ENCODE data around the gene RAB5B.
"Not testable (repeated sequence)": the region's sequence is repeated elsewhere in the genome, so short reads cannot be mapped to it uniquely, and the experiment has no call there.

Gene RAB5B

DNA sequence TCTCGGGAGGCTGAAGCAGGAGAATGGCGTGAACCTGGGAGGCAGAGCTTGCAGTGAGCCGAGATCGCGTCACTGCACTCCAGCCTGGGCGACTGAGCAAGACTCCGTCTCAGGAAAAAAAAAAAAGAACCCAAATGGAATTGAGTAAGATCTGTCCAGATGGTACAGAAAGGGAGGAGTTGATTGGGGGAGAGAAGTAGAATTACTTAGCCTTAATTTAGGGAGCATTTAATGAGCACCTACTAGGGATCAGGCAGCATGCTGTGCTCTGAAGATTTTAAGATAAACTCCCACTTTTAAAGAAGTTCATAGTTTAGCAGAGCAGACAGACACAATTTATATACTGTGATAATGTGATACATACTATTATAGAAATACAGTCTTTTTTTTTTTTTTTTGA, 4.5 kb downstream of the RAB5B start:
- H3K4me1 ChIP-seq (ENCODE audit: insufficient read depth, low read length, poor library complexity, severe bottlenecking): peaks cover 29% of the 10 kb centered on the region
- H3K9me2 ChIP-seq (replicated peaks; ENCODE audit: low read depth, low read length): no peaks in the 10 kb centered on the region
- H3K27me3 ChIP-seq (ENCODE audit: insufficient read depth, low read length, poor library complexity, severe bottlenecking): no peaks in the 10 kb centered on the region
- no peak overlapping the region for H3K9ac ChIP-seq (ENCODE audit: low read depth, low read length, poor library complexity, severe bottlenecking)
- no peaks in the 10 kb centered on the region for H3K9me3 ChIP-seq (ENCODE audit: insufficient read depth, low read depth, low read length)
- H3K4me3 ChIP-seq (ENCODE audit: low read length, poor library complexity, severe bottlenecking): no peak overlapping the region
- H3K79me2 ChIP-seq (ENCODE audit: insufficient read depth, low read length): peaks cover 51% of the 10 kb centered on the region
- no peak overlapping the region for H2AFZ ChIP-seq (ENCODE audit: low read length)
- TF ChIP-seq, protein P1, sequence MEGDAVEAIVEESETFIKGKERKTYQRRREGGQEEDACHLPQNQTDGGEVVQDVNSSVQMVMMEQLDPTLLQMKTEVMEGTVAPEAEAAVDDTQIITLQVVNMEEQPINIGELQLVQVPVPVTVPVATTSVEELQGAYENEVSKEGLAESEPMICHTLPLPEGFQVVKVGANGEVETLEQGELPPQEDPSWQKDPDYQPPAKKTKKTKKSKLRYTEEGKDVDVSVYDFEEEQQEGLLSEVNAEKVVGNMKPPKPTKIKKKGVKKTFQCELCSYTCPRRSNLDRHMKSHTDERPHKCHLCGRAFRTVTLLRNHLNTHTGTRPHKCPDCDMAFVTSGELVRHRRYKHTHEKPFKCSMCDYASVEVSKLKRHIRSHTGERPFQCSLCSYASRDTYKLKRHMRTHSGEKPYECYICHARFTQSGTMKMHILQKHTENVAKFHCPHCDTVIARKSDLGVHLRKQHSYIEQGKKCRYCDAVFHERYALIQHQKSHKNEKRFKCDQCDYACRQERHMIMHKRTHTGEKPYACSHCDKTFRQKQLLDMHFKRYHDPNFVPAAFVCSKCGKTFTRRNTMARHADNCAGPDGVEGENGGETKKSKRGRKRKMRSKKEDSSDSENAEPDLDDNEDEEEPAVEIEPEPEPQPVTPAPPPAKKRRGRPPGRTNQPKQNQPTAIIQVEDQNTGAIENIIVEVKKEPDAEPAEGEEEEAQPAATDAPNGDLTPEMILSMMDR (conservative IDR thresholded peaks at IDR 0.05; ENCODE audit: low read length): no peak
- TF ChIP-seq EZH2phosphoT487 (IDR thresholded peaks at IDR 0.05; ENCODE audit: borderline replicate concordance): no peak
- H3F3A ChIP-seq (ENCODE audit: low read depth): no peaks in the 10 kb centered on the region
- H3K4me2 ChIP-seq (ENCODE audit: low read depth, low read length, poor library complexity, severe bottlenecking): no peak overlapping the region
- H4K20me1 ChIP-seq (ENCODE audit: insufficient read depth, low read length, poor library complexity, severe bottlenecking): peaks cover 9% of the 10 kb centered on the region
- H3K36me3 ChIP-seq (ENCODE audit: insufficient read depth, low read length): no peaks in the 10 kb centered on the region

DNA sequence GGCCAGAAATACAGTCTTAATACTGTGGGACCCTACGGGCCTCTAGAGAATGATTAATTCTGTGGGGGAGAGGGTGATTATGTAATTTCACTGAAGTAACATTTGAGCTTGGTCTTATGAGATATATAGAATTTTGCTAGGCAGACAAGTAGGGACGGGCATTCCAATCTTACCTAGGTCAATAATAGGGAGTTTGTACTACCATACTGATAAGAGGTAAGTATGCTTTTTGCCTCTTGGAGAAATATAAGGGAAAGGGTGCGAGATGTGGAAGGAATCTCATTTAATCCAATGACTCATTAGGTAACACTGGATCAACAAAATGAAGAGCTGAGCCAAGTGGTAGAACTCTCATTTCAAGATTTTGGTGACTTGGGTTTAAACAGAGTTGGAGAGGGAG, 5.2 kb downstream of the RAB5B start:
- H4K20me1 ChIP-seq (ENCODE audit: insufficient read depth, low read length, poor library complexity, severe bottlenecking): peaks cover 7% of the 10 kb centered on the region
- no peaks in the 10 kb centered on the region for H3F3A ChIP-seq (ENCODE audit: low read depth)
- H3K79me2 ChIP-seq (ENCODE audit: insufficient read depth, low read length): peaks cover 50% of the 10 kb centered on the region
- TF ChIP-seq, protein P1 (conservative IDR thresholded peaks at IDR 0.05; ENCODE audit: low read length): no peak
- no peak for TF ChIP-seq EZH2phosphoT487 (IDR thresholded peaks at IDR 0.05; ENCODE audit: borderline replicate concordance)
- H3K4me3 ChIP-seq (ENCODE audit: low read length, poor library complexity, severe bottlenecking): no peak overlapping the region
- H3K27me3 ChIP-seq (ENCODE audit: insufficient read depth, low read length, poor library complexity, severe bottlenecking): no peaks in the 10 kb centered on the region
- H3K9ac ChIP-seq (ENCODE audit: low read depth, low read length, poor library complexity, severe bottlenecking): no peak overlapping the region
- H3K4me1 ChIP-seq (ENCODE audit: insufficient read depth, low read length, poor library complexity, severe bottlenecking): peaks cover 29% of the 10 kb centered on the region
- H2AFZ ChIP-seq (ENCODE audit: low read length): no peak overlapping the region
- no peaks in the 10 kb centered on the region for H3K9me2 ChIP-seq (replicated peaks; ENCODE audit: low read depth, low read length)
- no peaks in the 10 kb centered on the region for H3K9me3 ChIP-seq (ENCODE audit: insufficient read depth, low read depth, low read length)
- H3K4me2 ChIP-seq (ENCODE audit: low read depth, low read length, poor library complexity, severe bottlenecking): no peak overlapping the region
- H3K36me3 ChIP-seq (ENCODE audit: insufficient read depth, low read length): no peaks in the 10 kb centered on the region

DNA sequence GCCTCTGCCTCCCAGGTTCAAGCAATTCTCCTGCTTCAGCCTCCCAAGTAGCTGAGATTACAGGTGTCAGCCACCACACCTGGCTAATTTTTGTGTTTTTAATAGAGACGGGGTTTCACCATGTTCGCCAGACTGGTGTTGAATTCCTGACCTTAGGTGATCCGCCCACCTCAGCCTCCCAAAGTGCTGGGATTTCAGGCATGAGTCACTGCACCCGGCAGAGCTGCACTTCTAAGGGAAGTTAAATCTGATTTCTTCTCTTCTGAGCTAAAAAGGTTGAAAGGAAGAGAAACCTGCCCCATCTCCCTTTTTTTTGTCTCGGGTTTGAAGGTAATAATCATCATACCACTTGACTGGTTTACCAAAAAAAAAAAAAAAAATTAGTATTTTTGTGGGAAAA, 8.0 kb downstream of the RAB5B start:
- H3K4me2 ChIP-seq (ENCODE audit: low read depth, low read length, poor library complexity, severe bottlenecking); H3K36me3 ChIP-seq (ENCODE audit: insufficient read depth, low read length); H3K9me3 ChIP-seq (ENCODE audit: insufficient read depth, low read depth, low read length); H3K9me2 ChIP-seq (replicated peaks; ENCODE audit: low read depth, low read length); H4K20me1 ChIP-seq (ENCODE audit: insufficient read depth, low read length, poor library complexity, severe bottlenecking); H2AFZ ChIP-seq (ENCODE audit: low read length); H3F3A ChIP-seq (ENCODE audit: low read depth); H3K27me3 ChIP-seq (ENCODE audit: insufficient read depth, low read length, poor library complexity, severe bottlenecking); H3K9ac ChIP-seq (ENCODE audit: low read depth, low read length, poor library complexity, severe bottlenecking); H3K4me3 ChIP-seq (ENCODE audit: low read length, poor library complexity, severe bottlenecking): not testable (repeated sequence)
- Histone ChIP-seq H3K79me2 (ENCODE audit: insufficient read depth, low read length) (peaks cover 22% of the 10 kb centered on the region), H3K4me1 (ENCODE audit: insufficient read depth, low read length, poor library complexity, severe bottlenecking) (peaks cover 15% of the 10 kb centered on the region)

DNA sequence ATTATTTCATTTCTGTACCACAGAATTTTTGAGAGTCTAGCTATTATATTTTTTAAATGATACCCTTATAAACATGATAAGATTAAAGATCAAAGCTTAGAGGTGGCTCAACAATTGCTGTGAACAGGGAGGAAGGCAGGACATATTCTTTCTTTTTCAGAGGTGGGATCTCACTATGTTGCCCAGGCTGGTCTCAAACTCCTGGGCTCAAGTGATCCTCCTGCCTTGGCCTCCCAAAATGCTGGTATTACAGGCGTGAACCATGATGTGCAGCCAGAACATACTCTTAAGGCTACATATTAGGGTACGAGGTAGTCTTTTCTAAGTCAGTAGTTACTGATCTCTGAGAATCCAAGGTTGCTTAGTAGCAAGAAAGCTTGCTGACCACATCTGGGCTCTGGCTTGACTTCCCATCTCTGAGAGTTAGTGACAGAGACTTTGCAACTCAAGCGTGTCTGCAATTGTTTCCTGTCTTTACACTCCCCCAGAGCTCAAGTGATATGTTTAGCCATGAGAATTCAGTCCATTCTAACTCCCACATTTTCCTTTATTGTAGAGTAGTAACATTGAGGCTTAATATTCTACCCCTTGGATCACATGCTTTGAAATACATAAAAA, 8.6 kb downstream of the RAB5B start:
- Histone ChIP-seq H3K9ac (ENCODE audit: low read depth, low read length, poor library complexity, severe bottlenecking) (no peak overlapping the region), H3F3A (ENCODE audit: low read depth) (no peaks in the 10 kb centered on the region), H4K20me1 (ENCODE audit: insufficient read depth, low read length, poor library complexity, severe bottlenecking) (no peaks in the 10 kb centered on the region), H3K4me1 (ENCODE audit: insufficient read depth, low read length, poor library complexity, severe bottlenecking) (peaks cover 11% of the 10 kb centered on the region), H3K79me2 (ENCODE audit: insufficient read depth, low read length) (peaks cover 16% of the 10 kb centered on the region), H2AFZ (ENCODE audit: low read length) (no peak overlapping the region), H3K36me3 (ENCODE audit: insufficient read depth, low read length) (no peaks in the 10 kb centered on the region), H3K9me3 (ENCODE audit: insufficient read depth, low read depth, low read length) (no peaks in the 10 kb centered on the region), H3K4me3 (ENCODE audit: low read length, poor library complexity, severe bottlenecking) (no peak overlapping the region), H3K4me2 (ENCODE audit: low read depth, low read length, poor library complexity, severe bottlenecking) (no peak overlapping the region), H3K27me3 (ENCODE audit: insufficient read depth, low read length, poor library complexity, severe bottlenecking) (no peaks in the 10 kb centered on the region), H3K9me2 (replicated peaks; ENCODE audit: low read depth, low read length) (no peaks in the 10 kb centered on the region)
- TF ChIP-seq, protein P1 (conservative IDR thresholded peaks at IDR 0.05; ENCODE audit: low read length): no peak
- no peak for TF ChIP-seq EZH2phosphoT487 (IDR thresholded peaks at IDR 0.05; ENCODE audit: borderline replicate concordance)

All from Loucy (cell line).